Astrocyte (in vitro differentiated cells and primary cell): ENCODE measurements around the gene CTNND2.

Experiments used
- EZH2 ChIP-seq: IDR thresholded peaks from 2 replicates; pipeline ENCODE4 v1.6.1; 2012; ENCODE audit warnings: mild to moderate bottlenecking, low read length, inconsistent platforms; ENCODE audit not compliant: insufficient read depth
- TF ChIP-seq, protein P1 (sequence below): IDR thresholded peaks from 2 replicates; pipeline ENCODE4 v1.5.1; 2011; ENCODE audit warnings: low read depth, mild to moderate bottlenecking, inconsistent platforms, low read length, moderate library complexity; ENCODE audit not compliant: insufficient read depth

GRCh38 chr5:11292648-11293356, 611.4 kb downstream of the CTNND2 start:
- TF ChIP-seq, protein P1, sequence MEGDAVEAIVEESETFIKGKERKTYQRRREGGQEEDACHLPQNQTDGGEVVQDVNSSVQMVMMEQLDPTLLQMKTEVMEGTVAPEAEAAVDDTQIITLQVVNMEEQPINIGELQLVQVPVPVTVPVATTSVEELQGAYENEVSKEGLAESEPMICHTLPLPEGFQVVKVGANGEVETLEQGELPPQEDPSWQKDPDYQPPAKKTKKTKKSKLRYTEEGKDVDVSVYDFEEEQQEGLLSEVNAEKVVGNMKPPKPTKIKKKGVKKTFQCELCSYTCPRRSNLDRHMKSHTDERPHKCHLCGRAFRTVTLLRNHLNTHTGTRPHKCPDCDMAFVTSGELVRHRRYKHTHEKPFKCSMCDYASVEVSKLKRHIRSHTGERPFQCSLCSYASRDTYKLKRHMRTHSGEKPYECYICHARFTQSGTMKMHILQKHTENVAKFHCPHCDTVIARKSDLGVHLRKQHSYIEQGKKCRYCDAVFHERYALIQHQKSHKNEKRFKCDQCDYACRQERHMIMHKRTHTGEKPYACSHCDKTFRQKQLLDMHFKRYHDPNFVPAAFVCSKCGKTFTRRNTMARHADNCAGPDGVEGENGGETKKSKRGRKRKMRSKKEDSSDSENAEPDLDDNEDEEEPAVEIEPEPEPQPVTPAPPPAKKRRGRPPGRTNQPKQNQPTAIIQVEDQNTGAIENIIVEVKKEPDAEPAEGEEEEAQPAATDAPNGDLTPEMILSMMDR, result no peak
- no peak for TF ChIP-seq EZH2
